ENCODE data around the gene PROB1.
"Not testable (repeated sequence)": the region's sequence is repeated elsewhere in the genome, so short reads cannot be mapped to it uniquely, and the experiment has no call there.

Gene PROB1

GRCh38 chr5:139391570-139392323 lies 3.2 kb downstream of the PROB1 start:
- DNase-seq: no peak

- DNase-seq: no peak
Measured at GRCh38 chr5:139390639-139391569, 4.0 kb downstream of the PROB1 start.

GRCh38 chr5:139389701-139390638 lies 4.9 kb downstream of the PROB1 start, which contains the start of gene MZB1:
MZB1 (minus strand) TSS chr5:139389913; CDS start chr5:139389856, 57 bp downstream.
- DNase-seq: peak; percentile 53

GRCh38 chr5:139388198-139388821 lies 6.6 kb downstream of the PROB1 start:
- no peak for DNase-seq

- no peak for DNase-seq
Measured at GRCh38 chr5:139387611-139388197, 7.2 kb downstream of the PROB1 start.

GRCh38 chr5:139386956-139387355 lies 7.9 kb downstream of the PROB1 start:
- not testable (repeated sequence) for DNase-seq

GRCh38 chr5:139386050-139386438 lies 8.9 kb downstream of the PROB1 start:
- DNase-seq: no peak

GRCh38 chr5:139385061-139386049 lies 9.5 kb downstream of the PROB1 start:
- DNase-seq: no peak

- no peak for DNase-seq
Measured at GRCh38 chr5:139384591-139385051, 10.3 kb downstream of the PROB1 start.

GRCh38 chr5:139383993-139384590 lies 10.8 kb downstream of the PROB1 start:
- no peak for DNase-seq

GRCh38 chr5:139383275-139383992 lies 11.5 kb downstream of the PROB1 start, which contains the start of gene SLC23A1:
SLC23A1 (minus strand) TSS chr5:139383297; CDS start chr5:139383253, 44 bp downstream.
- DNase-seq: no peak

GRCh38 chr5:139382807-139383206 lies 12.1 kb downstream of the PROB1 start:
- DNase-seq: no peak

GRCh38 chr5:139381837-139382761 lies 12.8 kb downstream of the PROB1 start:
- DNase-seq: no peak

- no peak for DNase-seq
Measured at GRCh38 chr5:139379626-139380449, 15.1 kb downstream of the PROB1 start.

- DNase-seq: no peak
Measured at GRCh38 chr5:139378941-139379361, 16.0 kb downstream of the PROB1 start.

- DNase-seq: no peak
Measured at GRCh38 chr5:139378101-139378825, 16.6 kb downstream of the PROB1 start.

Measured in activated effector memory CD4-positive, alpha-beta T cell treated with Interleukin-2 at 50 U/mL for 16 hours (primary cell).